ENCODE data around the gene TCP11L2. TPM values are rescaled to one million over a fixed set of nuclear protein-coding genes. Genes with fewer than 3 reads are reported as not detected.

The TCP11L2 gene
- total and polyA plus RNA-seq, 2 of the 13 experiments (the other 11 are each of a cell fraction or from before 2014, with no cell fraction given), result 4.6 to 24.1 TPM

GRCh38 chr12:106380954-106381353, 78.4 kb downstream of the TCP11L2 start:
- Histone ChIP-seq H3K79me2 (ENCODE audit: insufficient read depth, low read length) (no peaks in the 10 kb centered on the region), H3K27me3 (ENCODE audit: control insufficient read depth in 1 of 2, insufficient read depth in 2 of 2, low read length in 2 of 2) (no peaks in the 10 kb centered on the region), H3K4me1 (ENCODE audit: insufficient read depth, low read length) (no peaks in the 10 kb centered on the region), H4K20me1 (ENCODE audit: insufficient read depth, low read length) (no peaks in the 10 kb centered on the region), H3K9me3 (ENCODE audit: low read length) (no peaks in the 10 kb centered on the region), H3K36me3 (replicated peaks in 1 of 2; ENCODE audit: control insufficient read depth in 1 of 2, insufficient read depth in 2 of 2, low read length in 2 of 2) (peaks cover 5 to 47% of the 10 kb centered on the region in 2 experiments), H3K4me3 (replicated peaks in 1 of 3; ENCODE audit: insufficient read depth in 1 of 3, low read depth in 2 of 3, low read length in 3 of 3) (no peak overlapping the region), H3K4me2 (ENCODE audit: low read depth, low read length) (no peak overlapping the region), H3K9ac (ENCODE audit: insufficient read depth, low read depth, low read length) (no peak overlapping the region), H2AFZ (ENCODE audit: low read length) (no peak overlapping the region), H3K27ac (ENCODE audit: extremely low read length, insufficient read depth, low read length) (no peak overlapping the region)
- ATAC-seq, result no peak
- no TSS peak for BruUV-seq (replicated peaks)
- 97% methylated on average over 1 of the region's 1 CpG for WGBS (ENCODE audit: low lambda C conversion rate)
- no peak for DNase-seq (ENCODE audit: low spot score)
- TF ChIP-seq ZNF414 (CRISPR knock-in tag; IDR thresholded peaks at IDR 0.05) (no peak), PRPF4 (IDR thresholded peaks at IDR 0.05; ENCODE audit: low read depth, low read length, poor library complexity, severe bottlenecking) (no peak), ZNF777 (CRISPR knock-in tag; IDR thresholded peaks at IDR 0.05) (no peak), THRA (CRISPR knock-in tag; IDR thresholded peaks at IDR 0.05; ENCODE audit: borderline replicate concordance) (no peak), TARDBP (CRISPR knock-in tag; IDR thresholded peaks at IDR 0.05) (no peak), BCL3 (CRISPR knock-in tag; IDR thresholded peaks at IDR 0.05) (no peak), PLSCR1 (CRISPR knock-in tag; IDR thresholded peaks at IDR 0.05; ENCODE audit: borderline replicate concordance) (no peak), HOXA5 (CRISPR knock-in tag; IDR thresholded peaks at IDR 0.05) (no peak), ZKSCAN1 (IDR thresholded peaks at IDR 0.05; ENCODE audit: low read length) (no peak), KAT8 (CRISPR knock-in tag; IDR thresholded peaks at IDR 0.05) (no peak), ZNF792 (CRISPR knock-in tag; IDR thresholded peaks at IDR 0.05) (no peak), ZMAT3 (CRISPR knock-in tag; conservative IDR thresholded peaks at IDR 0.05) (no peak), KLF6 (CRISPR knock-in tag; IDR thresholded peaks at IDR 0.05) (no peak), ETV6 (CRISPR knock-in tag; conservative IDR thresholded peaks at IDR 0.05) (no peak)
- TF ChIP-seq, protein P1, sequence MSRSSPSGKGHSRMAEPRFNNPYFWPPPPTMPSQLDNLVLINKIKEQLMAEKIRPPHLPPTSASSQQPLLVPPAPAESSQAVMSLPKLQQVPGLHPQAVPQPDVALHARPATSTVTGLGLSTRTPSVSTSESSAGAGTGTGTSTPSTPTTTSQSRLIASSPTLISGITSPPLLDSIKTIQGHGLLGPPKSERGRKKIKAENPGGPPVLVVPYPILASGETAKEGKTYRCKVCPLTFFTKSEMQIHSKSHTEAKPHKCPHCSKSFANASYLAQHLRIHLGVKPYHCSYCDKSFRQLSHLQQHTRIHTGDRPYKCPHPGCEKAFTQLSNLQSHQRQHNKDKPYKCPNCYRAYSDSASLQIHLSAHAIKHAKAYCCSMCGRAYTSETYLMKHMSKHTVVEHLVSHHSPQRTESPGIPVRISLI (CRISPR knock-in tag; IDR thresholded peaks at IDR 0.05; ENCODE audit: borderline replicate concordance), result no peak
- TF ChIP-seq, protein P2, sequence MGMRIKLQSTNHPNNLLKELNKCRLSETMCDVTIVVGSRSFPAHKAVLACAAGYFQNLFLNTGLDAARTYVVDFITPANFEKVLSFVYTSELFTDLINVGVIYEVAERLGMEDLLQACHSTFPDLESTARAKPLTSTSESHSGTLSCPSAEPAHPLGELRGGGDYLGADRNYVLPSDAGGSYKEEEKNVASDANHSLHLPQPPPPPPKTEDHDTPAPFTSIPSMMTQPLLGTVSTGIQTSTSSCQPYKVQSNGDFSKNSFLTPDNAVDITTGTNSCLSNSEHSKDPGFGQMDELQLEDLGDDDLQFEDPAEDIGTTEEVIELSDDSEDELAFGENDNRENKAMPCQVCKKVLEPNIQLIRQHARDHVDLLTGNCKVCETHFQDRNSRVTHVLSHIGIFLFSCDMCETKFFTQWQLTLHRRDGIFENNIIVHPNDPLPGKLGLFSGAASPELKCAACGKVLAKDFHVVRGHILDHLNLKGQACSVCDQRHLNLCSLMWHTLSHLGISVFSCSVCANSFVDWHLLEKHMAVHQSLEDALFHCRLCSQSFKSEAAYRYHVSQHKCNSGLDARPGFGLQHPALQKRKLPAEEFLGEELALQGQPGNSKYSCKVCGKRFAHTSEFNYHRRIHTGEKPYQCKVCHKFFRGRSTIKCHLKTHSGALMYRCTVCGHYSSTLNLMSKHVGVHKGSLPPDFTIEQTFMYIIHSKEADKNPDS (CRISPR knock-in tag; IDR thresholded peaks at IDR 0.05), result no peak
- TF ChIP-seq, protein P3, sequence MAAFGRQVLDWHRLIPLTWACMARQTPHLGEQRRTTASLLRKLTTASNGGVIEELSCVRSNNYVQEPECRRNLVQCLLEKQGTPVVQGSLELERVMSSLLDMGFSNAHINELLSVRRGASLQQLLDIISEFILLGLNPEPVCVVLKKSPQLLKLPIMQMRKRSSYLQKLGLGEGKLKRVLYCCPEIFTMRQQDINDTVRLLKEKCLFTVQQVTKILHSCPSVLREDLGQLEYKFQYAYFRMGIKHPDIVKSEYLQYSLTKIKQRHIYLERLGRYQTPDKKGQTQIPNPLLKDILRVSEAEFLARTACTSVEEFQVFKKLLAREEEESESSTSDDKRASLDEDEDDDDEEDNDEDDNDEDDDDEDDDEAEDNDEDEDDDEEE (CRISPR knock-in tag; IDR thresholded peaks at IDR 0.05), result no peak
- ChIA-PET POLR2A (interaction anchor here (1.4 kb wide), 1 partner anchor 17 kb away, joined by 3 read pairs; no protein-coding TSS in a partner anchor), CTCF (ENCODE audit: low intra/inter-chr PET ratio, low total read pairs) (no interaction called here)
- in situ Hi-C loops (cut with HindIII; ENCODE audit: extremely low pct_ligation_motif_present, low pct_unique_long_range_greater_than_20kb) (loop anchor here (10.0 kb wide), 1 partner anchor 464 kb away; no protein-coding TSS in a partner anchor), intact Hi-C loops (cut with micrococcal nuclease; ENCODE audit: unreplicated experiment) (no loop called here)
- FAIRE-seq, result no peak
